ENCODE data around the gene OBSCN.
"Not testable (repeated sequence)": the region's sequence is repeated elsewhere in the genome, so short reads cannot be mapped to it uniquely, and the experiment has no call there.

OBSCN gene

GRCh38 chr1:228172591-228173527 is 35.0 kb upstream of the OBSCN start:
- DNase-seq = no peak

GRCh38 chr1:228173528-228174481 is 34.0 kb upstream of the OBSCN start:
- not testable (repeated sequence) for DNase-seq

- no peak for DNase-seq
Measured at GRCh38 chr1:228174482-228175315, 33.1 kb upstream of the OBSCN start.

- no peak for DNase-seq
Measured at GRCh38 chr1:228175316-228176023, 32.4 kb upstream of the OBSCN start.

GRCh38 chr1:228176024-228176395 is 31.8 kb upstream of the OBSCN start:
- no peak for DNase-seq

- DNase-seq = no peak
Measured at GRCh38 chr1:228176461-228177182, 31.2 kb upstream of the OBSCN start.

- no peak for DNase-seq
Measured at GRCh38 chr1:228177183-228177475, 30.7 kb upstream of the OBSCN start.

- no peak for DNase-seq
Measured at GRCh38 chr1:228177721-228178710, 29.8 kb upstream of the OBSCN start.

GRCh38 chr1:228178737-228179684 is 28.8 kb upstream of the OBSCN start:
- DNase-seq = no peak

- no peak for DNase-seq
Measured at GRCh38 chr1:228180271-228180958, 27.4 kb upstream of the OBSCN start.

GRCh38 chr1:228180959-228181644 is 26.7 kb upstream of the OBSCN start:
- DNase-seq = no peak

- DNase-seq = no peak
Measured at GRCh38 chr1:228181645-228182034, 26.2 kb upstream of the OBSCN start.

- no peak for DNase-seq
Measured at GRCh38 chr1:228182296-228183030, 25.4 kb upstream of the OBSCN start.

GRCh38 chr1:228184152-228184551 is 23.7 kb upstream of the OBSCN start:
- no peak for DNase-seq

GRCh38 chr1:228185641-228185965 is 22.2 kb upstream of the OBSCN start:
- DNase-seq = no peak

- not testable (repeated sequence) for DNase-seq
Measured at GRCh38 chr1:228188249-228188648, 19.6 kb upstream of the OBSCN start.

GRCh38 chr1:228190182-228190581 is 17.7 kb upstream of the OBSCN start:
- no peak for DNase-seq
